DND-41 (cell line): ENCODE results near the gene C13orf46.

Experiments used
- ATAC-seq: fragments of 200-7000 bp; cut with Tn5 transposase; 3 replicates; pipeline ENCODE4 v1.9.1; 2021; ENCODE audit warnings: low read depth; ENCODE audit not compliant: insufficient read depth
- DNase-seq: peaks from one replicate; pipeline ENCODE4 v3.0.0-alpha.2; 2020
- H2AFZ ChIP-seq: 2 replicates; pipeline ENCODE4 v1.6.0; 2012; ENCODE audit warnings: low read depth, low read length
- H3K27ac ChIP-seq: 2 replicates; pipeline ENCODE4 v1.5.1; 2012; ENCODE audit warnings: low read length, inconsistent platforms
- H3K27me3 ChIP-seq: fragments of 200-600 bp; sonication (generic); 2 replicates; pipeline ENCODE4 v1.6.0; 2012; ENCODE audit warnings: low read length, mild to moderate bottlenecking, inconsistent platforms; ENCODE audit not compliant: insufficient read depth, poor library complexity
- H3K36me3 ChIP-seq: 2 replicates; pipeline ENCODE4 v1.5.1; 2012; ENCODE audit warnings: low read length, inconsistent platforms; ENCODE audit not compliant: insufficient read depth
- H3K4me1 ChIP-seq: 2 replicates; pipeline ENCODE4 v1.5.1; 2012; ENCODE audit warnings: mild to moderate bottlenecking, low read length; ENCODE audit not compliant: insufficient read depth
- H3K4me2 ChIP-seq: 2 replicates; pipeline ENCODE4 v1.6.0; 2012; ENCODE audit warnings: mild to moderate bottlenecking, moderate library complexity, low read length, inconsistent platforms; ENCODE audit not compliant: insufficient read depth
- H3K4me3 ChIP-seq, 2 experiments: fragments of 200-600 bp in 1 of 2; shearing (Covaris generic) in 1 of 2; 2 replicates each; pipeline ENCODE4 v1.5.1; 2012 to 2016; ENCODE audit warnings: inconsistent platforms in 2 of 2, low read length in 2 of 2, mild to moderate bottlenecking in 2 of 2, low read depth in 1 of 2, moderate library complexity in 1 of 2
- H3K79me2 ChIP-seq: 2 replicates; pipeline ENCODE4 v1.6.0; 2012; ENCODE audit warnings: low read length, inconsistent platforms; ENCODE audit not compliant: insufficient read depth
- H3K9ac ChIP-seq: 2 replicates; pipeline ENCODE4 v1.6.0; 2012; ENCODE audit warnings: low read depth, mild to moderate bottlenecking, inconsistent platforms, low read length, moderate library complexity
- H3K9me3 ChIP-seq: 2 replicates; pipeline ENCODE4 v1.5.1; 2012; ENCODE audit warnings: low read length, moderate library complexity, mild to moderate bottlenecking, inconsistent platforms; ENCODE audit not compliant: insufficient read depth, severe bottlenecking
- H4K20me1 ChIP-seq: 2 replicates; pipeline ENCODE4 v1.6.0; 2012; ENCODE audit warnings: low read length; ENCODE audit not compliant: insufficient read depth
- CTCF ChIP-seq: IDR thresholded peaks from 2 replicates; pipeline ENCODE4 v1.5.1; 2012; ENCODE audit warnings: borderline replicate concordance, low read length, moderate library complexity, mild to moderate bottlenecking; ENCODE audit not compliant: poor library complexity, severe bottlenecking; ENCODE audit errors: extremely low read depth
- EZH2 ChIP-seq: IDR thresholded peaks from 3 replicates; pipeline ENCODE4 v1.6.1; 2012; ENCODE audit warnings: borderline replicate concordance, low read depth, mild to moderate bottlenecking, moderate library complexity, low read length, inconsistent platforms; ENCODE audit not compliant: severe bottlenecking

C13orf46 gene

DNA sequence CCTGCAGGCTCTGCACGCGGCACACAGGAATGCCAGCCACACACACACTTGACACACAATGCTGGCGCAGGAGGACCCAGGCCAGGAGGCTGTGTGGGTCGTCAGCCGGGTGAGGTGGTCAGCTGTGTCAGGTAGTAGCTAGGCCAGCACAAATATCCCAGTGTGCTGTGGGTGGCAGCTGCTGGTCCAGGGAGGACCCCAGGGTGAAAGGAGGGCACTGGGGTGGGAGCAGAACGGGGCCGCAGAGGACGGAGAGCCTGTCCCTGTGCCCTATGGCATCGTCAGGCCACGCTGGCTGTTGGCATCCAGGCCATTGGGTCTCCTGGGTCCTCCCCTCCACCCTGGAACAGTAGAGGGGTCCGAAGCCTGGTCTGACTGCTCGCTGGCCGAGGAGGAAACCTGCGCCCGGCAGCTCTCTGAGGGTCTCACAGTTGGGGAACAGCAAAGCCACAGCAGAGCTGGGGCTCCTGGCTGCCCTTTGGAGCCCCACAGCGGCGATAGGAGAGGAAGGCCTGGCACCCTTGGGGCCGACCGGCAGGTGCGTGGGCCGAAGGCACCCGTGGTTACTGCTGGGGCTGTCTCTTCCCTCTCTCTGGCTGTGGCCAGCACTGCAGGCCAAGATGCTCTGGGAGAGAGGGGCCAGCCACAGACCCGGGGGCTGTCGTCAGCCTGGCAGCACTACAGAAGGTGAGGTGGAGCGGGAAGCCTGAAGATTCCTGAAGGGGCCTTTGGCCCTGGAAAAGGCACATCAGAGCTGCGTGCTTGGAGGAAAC is 27.3 kb downstream of the C13orf46 start:
- Histone ChIP-seq H3K4me1 (no peaks in the 10 kb centered on the region), H3K9ac (no peak overlapping the region), H3K27me3 (no peaks in the 10 kb centered on the region), H3K27ac (no peak overlapping the region), H3K4me2 (no peak overlapping the region), H3K79me2 (no peaks in the 10 kb centered on the region), H3K9me3 (no peaks in the 10 kb centered on the region), H2AFZ (no peak overlapping the region), H3K36me3 (no peaks in the 10 kb centered on the region), H3K4me3 (no peak overlapping the region), H4K20me1 (no peaks in the 10 kb centered on the region; the same call in 1 of the 2 replicates)
- no peak for ATAC-seq
- no peak for TF ChIP-seq CTCF
- TF ChIP-seq EZH2, result no peak
- no peak for DNase-seq

DNA sequence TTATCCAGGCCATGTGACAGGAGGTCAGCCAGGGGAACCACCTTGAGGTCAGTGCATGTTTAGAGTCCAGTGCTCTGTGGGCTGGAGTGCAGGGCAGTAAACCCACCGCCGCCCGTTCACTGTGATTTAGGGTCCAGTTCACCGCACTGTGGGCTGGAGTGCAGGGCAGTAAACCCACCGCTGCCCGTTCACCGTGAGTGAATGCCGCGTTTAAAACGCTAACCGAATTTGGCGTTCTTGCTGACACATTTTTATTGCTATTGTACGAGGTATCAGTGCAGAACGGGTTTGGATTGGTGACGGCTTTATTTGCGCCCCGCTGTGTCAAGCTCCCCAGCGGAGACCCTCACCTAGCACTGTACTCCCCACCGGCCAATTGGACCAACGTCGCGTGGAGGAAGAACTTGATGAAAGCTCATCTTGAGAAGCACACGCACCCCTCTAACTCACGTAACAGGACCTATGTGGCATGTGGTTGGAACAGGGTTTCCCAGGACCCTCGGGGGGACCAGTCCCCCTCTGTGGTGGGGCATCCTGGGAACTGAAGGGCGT is 27.9 kb downstream of the C13orf46 start:
- H3K4me3 ChIP-seq, result no peak overlapping the region
- H3K4me2 ChIP-seq, result no peak overlapping the region
- no peaks in the 10 kb centered on the region for H3K36me3 ChIP-seq
- no peak for TF ChIP-seq CTCF
- TF ChIP-seq EZH2, result no peak
- no peak overlapping the region for H3K27ac ChIP-seq
- no peak overlapping the region for H3K9ac ChIP-seq
- no peaks in the 10 kb centered on the region; the same call in 1 of the 2 replicates for H4K20me1 ChIP-seq
- H3K9me3 ChIP-seq, result no peaks in the 10 kb centered on the region
- ATAC-seq, result no peak
- H3K27me3 ChIP-seq, result no peaks in the 10 kb centered on the region
- DNase-seq, result no peak
- H3K79me2 ChIP-seq, result no peaks in the 10 kb centered on the region
- H2AFZ ChIP-seq, result no peak overlapping the region
- no peaks in the 10 kb centered on the region for H3K4me1 ChIP-seq

DNA sequence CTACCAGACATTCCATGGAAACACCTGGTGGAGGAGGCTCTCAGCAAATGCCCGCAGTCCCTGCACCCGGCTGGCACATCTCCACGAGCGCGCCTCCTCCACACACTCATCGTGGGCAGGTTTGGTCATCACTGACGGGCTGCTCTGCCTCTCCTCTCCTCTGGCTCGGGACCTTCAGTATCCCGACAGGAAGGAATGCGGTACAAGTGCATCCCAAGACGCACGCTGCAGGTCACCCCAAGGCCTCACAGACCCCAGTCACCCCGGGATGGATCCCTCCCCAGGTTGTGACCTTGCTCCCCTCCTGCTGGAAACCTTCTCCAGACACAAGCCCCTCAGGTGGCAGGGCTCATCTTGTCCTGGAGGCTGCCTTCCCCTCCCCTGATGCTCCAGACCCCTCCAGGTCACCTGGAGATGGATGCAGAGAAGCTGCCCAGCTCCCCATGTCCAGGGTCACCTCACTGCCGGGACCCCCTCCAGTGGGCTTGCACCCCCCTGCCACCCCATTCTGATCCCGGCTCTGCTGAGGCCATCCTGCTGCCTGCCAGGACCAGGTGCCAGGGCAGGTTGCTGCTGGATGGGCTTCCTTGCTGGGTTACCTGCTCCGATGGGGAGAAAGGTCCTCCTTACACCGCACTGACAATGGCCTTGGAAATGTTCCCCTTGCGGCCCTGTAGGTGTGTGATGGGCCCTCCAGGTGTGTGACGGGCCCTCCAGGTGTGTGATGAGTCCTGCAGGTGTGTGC is 29.9 kb downstream of the C13orf46 start:
- no peak for DNase-seq
- TF ChIP-seq EZH2 (no peak), CTCF (no peak)
- Histone ChIP-seq H3K36me3 (no peaks in the 10 kb centered on the region), H3K9ac (no peak overlapping the region), H3K79me2 (no peaks in the 10 kb centered on the region), H3K27ac (no peak overlapping the region), H3K4me3 (no peak overlapping the region), H4K20me1 (no peaks in the 10 kb centered on the region; the same call in 1 of the 2 replicates), H2AFZ (no peak overlapping the region), H3K27me3 (no peaks in the 10 kb centered on the region), H3K4me1 (no peaks in the 10 kb centered on the region), H3K4me2 (no peak overlapping the region), H3K9me3 (no peaks in the 10 kb centered on the region)
- no peak for ATAC-seq
